Gastrocnemius medialis (tissue), 4 donors: ENCODE results near the gene IGFL2. TPM values are rescaled to one million over a fixed set of nuclear protein-coding genes. Genes with fewer than 3 reads are reported as not detected.
"Not testable (repeated sequence)": the region's sequence is repeated elsewhere in the genome, so short reads cannot be mapped to it uniquely, and the experiment has no call there.

ENCODE experiments used
- ATAC-seq, 2 donors: fragments of 150-250 bp; one replicate each; pipeline ENCODE4 v1.9.1; 2016
- DNase-seq, 2 donors: peaks; one replicate each; pipeline ENCODE4 v3.0.0-alpha.2; 2019
- H3K27ac ChIP-seq, 4 donors: fragments of 200-600 bp; sonication (generic); 1 replicate in 1 of 4; 2 replicates in 3 of 4; pipeline ENCODE4 v1.5.1; 2016 to 2018; ENCODE audit warnings: mild to moderate bottlenecking in 2 of 4, moderate library complexity in 1 of 4
- H3K27me3 ChIP-seq, 3 donors: fragments of 200-600 bp; sonication (generic) in 2 of 3; 1 replicate in 1 of 3; 2 replicates in 2 of 3; pipeline versions ENCODE4 v1.5.1 to v1.6.0; 2016 to 2019; ENCODE audit warnings: mild to moderate bottlenecking in 1 of 3, moderate library complexity in 1 of 3
- H3K36me3 ChIP-seq, 2 donors: fragments of 200-600 bp; sonication (generic) in 1 of 2; one replicate each; pipeline ENCODE4 v1.5.1; 2017 to 2018
- H3K4me1 ChIP-seq, 2 donors: fragments of 200-600 bp; sonication (generic) in 1 of 2; one replicate each; pipeline ENCODE4 v1.5.1; 2016 to 2017; ENCODE audit warnings: mild to moderate bottlenecking in 2 of 2
- H3K4me3 ChIP-seq, 4 donors: fragments of 200-600 bp; sonication (generic) in 3 of 4; 1 replicate in 1 of 4; 2 replicates in 3 of 4; pipeline ENCODE4 v1.5.1; 2016 to 2019; ENCODE audit warnings: mild to moderate bottlenecking in 2 of 4
- H3K9me3 ChIP-seq, 3 donors: fragments of 200-600 bp; sonication (generic) in 2 of 3; 1 replicate in 1 of 3; 2 replicates in 2 of 3; pipeline ENCODE4 v1.5.1; 2016 to 2019
- CTCF ChIP-seq, 5 experiments: fragments of 450-650 bp in 3 of 5; fragments of 200-600 bp in 2 of 5; sonication (generic) in 2 of 5; IDR thresholded peaks in 4 of 5; conservative IDR thresholded peaks in 1 of 5; 1 replicate in 4 of 5; 2 replicates in 1 of 5; pipeline ENCODE4 v1.5.1; 2016 to 2019; ENCODE audit warnings: antibody characterized with exemption in 5 of 5, mild to moderate bottlenecking in 3 of 5, moderate library complexity in 3 of 5
- POLR2A ChIP-seq, 2 donors: fragments of 450-650 bp; IDR thresholded peaks; one replicate each; pipeline ENCODE4 v1.6.1; 2017; ENCODE audit warnings: antibody characterized with exemption in 2 of 2, mild to moderate bottlenecking in 2 of 2, moderate library complexity in 2 of 2
- in situ Hi-C, 4 donors: fragments of 200-750 bp; cut with MboI; loops; one replicate each; pipeline versions ENCODE4 v1.15.0 to v1.8.0; 2017; ENCODE audit warnings: low sequenced_read_pairs in 4 of 4
- intact Hi-C: fragments of 100-400 bp; cut with DNase I; formaldehyde crosslinking; loops from one replicate; pipeline ENCODE4 v1.15.1; 2023; ENCODE audit warnings: low total_unique reads
- total RNA-seq, 4 donors: library from RNA; depleted of rRNA; stranded (reverse); fragments of >200 nt; gene quantifications; one replicate each; pipeline versions ENCODE4 v1.1.0 to v1.2.3, GENCODE V29; 2016

The IGFL2 gene
- total RNA-seq, 4 donors from 2014 or later = not detected

DNA sequence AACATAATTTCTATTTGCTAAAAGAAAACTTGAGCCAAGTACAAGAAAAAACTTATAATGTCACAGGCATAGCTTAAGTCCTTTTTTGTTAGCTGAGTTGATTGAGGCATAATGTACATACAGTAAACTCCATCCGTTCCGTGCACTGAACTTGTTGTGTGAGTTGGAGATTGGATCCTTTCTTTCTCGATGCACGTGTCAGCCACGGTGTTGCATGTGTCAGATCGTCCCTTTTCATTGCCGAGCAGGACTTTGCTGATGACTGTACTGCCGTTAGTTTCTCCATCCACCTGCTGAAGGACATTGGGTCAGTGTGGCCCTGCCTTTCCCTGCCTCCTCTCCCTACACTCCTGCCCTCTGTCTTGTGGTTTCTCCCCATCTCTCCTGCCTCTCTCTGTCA is 34.4 kb downstream of the IGFL2 start:
- peaks cover 0 to 5% (median 4%) of the 10 kb centered on the region in 3 donors for H3K27me3 ChIP-seq
- in situ Hi-C loops (loop anchor here in 1 of 4 donors (10.0 kb wide), 1 partner anchor 98 kb away; no protein-coding TSS in a partner anchor), intact Hi-C loops (no loop called here)
- no peaks in the 10 kb centered on the region for H3K4me1 ChIP-seq
- no peak overlapping the region for H3K4me3 ChIP-seq
- H3K27ac ChIP-seq = no peak overlapping the region
- ATAC-seq (no peak), DNase-seq (no peak)
- TF ChIP-seq POLR2A (IDR thresholded peaks at IDR 0.05) = no peak
- no peak for TF ChIP-seq CTCF (IDR thresholded peaks at IDR 0.05 in 4 of 5, conservative IDR thresholded peaks at IDR 0.05 in 1 of 5)
- H3K36me3 ChIP-seq = no peaks in the 10 kb centered on the region
- no peaks in the 10 kb centered on the region for H3K9me3 ChIP-seq

GRCh38 chr19:46184775-46185710 is 37.0 kb downstream of the IGFL2 start:
- H3K27ac ChIP-seq, H3K4me3 ChIP-seq, H3K36me3 ChIP-seq, H3K9me3 ChIP-seq, H3K4me1 ChIP-seq, DNase-seq, ATAC-seq, intact Hi-C loops: not testable (repeated sequence)
- in situ Hi-C loops = loop anchor here in 1 of 4 donors (10.0 kb wide), 1 partner anchor 100 kb away; no protein-coding TSS in a partner anchor
- peaks cover 3 to 17% (median 11%) of the 10 kb centered on the region in 3 donors for H3K27me3 ChIP-seq

GRCh38 chr19:46186101-46186716 is 38.2 kb downstream of the IGFL2 start:
- Histone ChIP-seq H3K4me3 (no peak overlapping the region), H3K4me1 (no peaks in the 10 kb centered on the region), H3K27ac (no peak overlapping the region), H3K27me3 (peaks cover 3 to 17% (median 16%) of the 10 kb centered on the region in 3 donors), H3K9me3 (no peaks in the 10 kb centered on the region), H3K36me3 (no peaks in the 10 kb centered on the region)
- DNase-seq (no peak), ATAC-seq (no peak)
- in situ Hi-C loops = loop anchor here in 1 of 4 donors (10.0 kb wide), 1 partner anchor 101 kb away; no protein-coding TSS in a partner anchor
- TF ChIP-seq CTCF (IDR thresholded peaks at IDR 0.05 in 4 of 5, conservative IDR thresholded peaks at IDR 0.05 in 1 of 5) = no peak
- TF ChIP-seq POLR2A (IDR thresholded peaks at IDR 0.05) = no peak
- intact Hi-C loops = no loop called here

DNA sequence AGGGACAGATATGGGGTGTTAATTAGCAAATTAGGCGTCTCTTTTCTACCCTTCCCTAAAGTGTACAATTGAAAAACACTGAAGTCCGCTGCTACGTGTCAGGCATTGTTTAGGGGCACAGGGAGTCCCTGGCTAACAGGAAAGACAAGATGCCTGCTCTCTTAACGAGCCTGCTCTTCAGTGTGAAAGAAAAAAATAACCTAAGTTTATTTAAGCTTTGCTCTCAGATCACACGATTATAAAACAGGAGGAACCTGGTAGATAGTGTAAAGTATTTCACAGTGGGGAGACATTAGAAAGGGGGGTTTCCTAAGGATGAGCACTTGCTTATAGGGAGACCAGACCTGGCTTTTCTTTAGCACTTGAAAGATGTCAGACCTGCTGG is 38.7 kb downstream of the IGFL2 start:
- Histone ChIP-seq H3K36me3 (no peaks in the 10 kb centered on the region), H3K4me1 (no peaks in the 10 kb centered on the region), H3K4me3 (no peak overlapping the region), H3K27me3 (peaks cover 3 to 16% (median 15%) of the 10 kb centered on the region in 3 donors), H3K27ac (no peak overlapping the region), H3K9me3 (no peaks in the 10 kb centered on the region)
- intact Hi-C loops (no loop called here), in situ Hi-C loops (loop anchor here in 1 of 4 donors (10.0 kb wide), 1 partner anchor 102 kb away; no protein-coding TSS in a partner anchor)
- TF ChIP-seq POLR2A (IDR thresholded peaks at IDR 0.05) = no peak
- no peak for TF ChIP-seq CTCF (IDR thresholded peaks at IDR 0.05 in 4 of 5, conservative IDR thresholded peaks at IDR 0.05 in 1 of 5)
- no peak for DNase-seq
- no peak for ATAC-seq
